Stimulated activated CD8-positive, alpha-beta memory T cell treated with anti-CD3 and anti-CD28 coated beads, Interleukin-7, amount 100 ng/mL, for 24 hours (primary cell): ENCODE data around the gene UCK1.

ENCODE experiments used
- DNase-seq: peaks from one replicate; pipeline ENCODE4 v3.0.0-alpha.2; 2020; ENCODE audit warnings: low read depth

Gene UCK1

DNA sequence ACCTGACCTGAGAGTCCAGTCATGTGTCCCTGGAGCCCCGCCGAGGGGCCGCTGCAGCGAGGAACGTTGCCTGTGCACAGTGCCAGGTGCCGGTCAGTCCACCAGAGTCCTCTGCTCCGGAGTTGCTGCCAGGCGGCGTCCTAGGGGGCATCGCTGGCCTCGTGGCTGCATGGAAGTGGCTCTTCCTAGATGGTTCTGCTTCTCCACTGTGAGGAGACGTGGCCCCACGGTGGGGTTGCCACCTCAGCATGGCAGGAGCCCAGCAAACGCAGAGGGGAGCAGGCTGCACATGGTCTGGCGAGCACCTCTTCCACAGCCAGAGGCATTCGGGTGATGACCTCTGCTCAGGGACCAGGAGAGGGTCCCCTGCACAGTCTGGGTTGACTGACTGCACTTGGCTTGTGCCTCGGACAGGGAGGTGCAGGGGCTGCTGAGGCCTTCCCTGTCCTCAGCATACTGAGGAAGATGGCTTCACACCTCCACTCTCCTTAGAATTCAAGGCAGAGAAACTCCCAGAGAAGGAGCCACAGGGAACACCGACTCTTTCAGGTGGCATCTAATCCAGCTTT is 54.2 kb downstream of the UCK1 start:
- no peak for DNase-seq

DNA sequence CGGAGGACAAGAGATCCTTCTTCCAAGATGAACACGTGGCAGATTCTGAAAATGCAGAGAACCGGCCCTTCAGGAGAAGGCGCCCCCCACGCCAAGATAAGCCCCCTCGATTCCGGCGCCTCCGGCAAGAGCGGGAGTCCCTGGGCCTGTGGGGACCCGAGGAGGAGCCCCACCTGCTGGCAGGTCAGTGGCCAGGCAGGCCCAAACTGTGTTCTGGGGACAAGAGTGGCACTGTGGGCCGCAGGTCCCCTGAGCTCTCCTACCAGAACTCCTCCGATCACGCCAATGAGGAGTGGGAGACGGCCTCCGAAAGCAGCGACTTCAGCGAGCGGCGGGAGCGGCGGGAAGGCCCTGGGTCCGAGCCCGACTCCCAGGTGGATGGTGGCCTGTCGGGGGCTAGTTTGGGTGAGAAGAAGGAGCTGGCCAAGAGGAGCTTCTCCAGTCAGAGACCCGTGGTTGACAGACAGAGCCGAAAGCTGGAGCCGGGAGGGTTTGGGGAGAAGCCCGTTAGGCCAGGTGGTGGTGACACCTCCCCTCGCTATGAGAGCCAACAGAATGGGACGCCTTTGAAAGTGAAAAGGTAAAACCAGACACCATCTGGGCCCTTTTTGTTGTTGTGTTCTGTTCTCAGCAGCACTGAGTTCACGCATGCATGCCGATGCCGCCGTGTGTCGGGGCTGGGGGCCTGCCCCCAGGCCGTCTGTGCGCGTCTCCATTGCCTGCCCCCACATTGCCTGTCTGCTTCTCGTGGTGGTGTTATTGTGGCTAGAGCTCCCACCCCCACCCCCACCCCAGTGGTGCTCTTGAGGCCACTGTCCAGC is 54.9 kb downstream of the UCK1 start:
- DNase-seq = no peak

DNA sequence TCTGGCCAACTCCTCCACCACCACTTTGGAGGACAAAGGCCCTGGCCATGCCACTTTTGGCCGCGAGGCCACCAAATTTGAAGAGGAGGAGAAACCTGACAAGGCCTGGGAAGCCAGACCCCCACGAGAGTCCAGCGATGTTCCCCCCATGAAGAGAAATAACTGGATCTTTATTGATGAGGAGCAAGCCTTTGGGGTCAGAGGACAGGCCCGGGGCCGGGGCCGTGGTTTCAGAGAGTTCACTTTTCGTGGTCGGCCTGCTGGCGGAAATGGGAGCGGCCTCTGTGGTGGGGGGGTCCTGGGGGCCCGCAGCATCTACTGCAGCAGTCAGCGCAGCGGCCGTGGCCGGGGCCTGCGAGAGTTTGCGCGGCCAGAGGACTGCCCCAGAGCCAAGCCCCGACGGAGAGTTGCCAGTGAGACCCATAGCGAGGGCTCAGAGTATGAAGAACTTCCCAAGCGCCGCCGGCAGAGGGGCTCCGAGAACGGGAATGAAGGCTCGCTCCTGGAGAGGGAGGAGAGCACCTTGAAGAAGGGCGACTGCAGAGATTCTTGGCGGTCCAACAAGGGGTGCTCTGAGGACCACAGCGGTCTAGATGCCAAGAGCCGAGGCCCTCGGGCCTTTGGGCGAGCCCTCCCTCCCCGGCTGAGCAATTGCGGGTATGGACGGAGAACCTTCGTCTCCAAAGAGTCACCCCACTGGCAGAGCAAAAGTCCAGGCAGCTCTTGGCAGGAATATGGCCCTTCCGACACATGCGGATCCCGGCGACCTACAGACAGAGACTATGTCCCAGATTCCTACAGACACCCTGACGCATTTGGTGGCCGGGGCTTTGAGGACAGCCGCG is 55.7 kb downstream of the UCK1 start:
- no peak for DNase-seq

DNA sequence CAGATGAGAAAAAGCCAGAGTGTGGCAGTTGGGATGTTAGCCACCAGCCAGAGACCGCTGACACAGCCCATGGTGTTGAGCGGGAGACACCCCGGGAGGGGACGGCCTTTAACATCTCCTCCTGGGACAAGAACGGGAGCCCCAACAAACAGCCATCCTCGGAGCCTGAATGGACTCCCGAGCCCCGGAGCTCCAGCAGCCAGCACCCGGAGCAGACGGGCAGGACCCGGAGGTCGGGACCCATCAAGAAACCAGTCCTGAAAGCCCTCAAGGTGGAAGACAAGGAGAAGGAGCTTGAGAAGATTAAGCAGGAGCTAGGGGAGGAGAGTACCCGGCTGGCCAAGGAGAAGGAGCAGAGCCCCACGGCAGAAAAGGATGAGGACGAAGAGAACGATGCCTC is 56.4 kb downstream of the UCK1 start:
- no peak for DNase-seq

DNA sequence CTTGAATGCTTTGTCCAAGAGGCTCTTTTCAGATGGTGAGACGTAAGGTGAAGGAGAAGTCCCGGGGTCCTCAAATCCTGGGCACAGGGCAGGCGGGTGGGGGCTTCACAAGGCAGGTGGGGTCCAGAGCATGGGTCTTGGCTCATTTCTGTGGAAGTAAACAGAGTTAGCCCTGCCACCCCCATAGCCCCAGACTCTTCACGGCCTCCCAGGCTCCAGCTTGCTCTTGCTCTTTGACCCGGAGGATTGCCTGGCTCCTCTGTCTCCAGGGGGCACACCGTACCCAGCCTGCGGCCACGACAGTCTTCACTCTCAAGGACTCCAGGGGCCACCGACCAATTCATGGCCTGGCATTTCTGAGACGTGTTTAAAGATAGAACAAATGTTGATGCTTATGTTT is 57.2 kb downstream of the UCK1 start:
- no peak for DNase-seq
